B cell (primary cell): Measurements from ENCODE around the gene NDUFA9.

Experiments used
- CTCF ChIP-seq: fragments of 200-600 bp; IDR thresholded peaks from one replicate; pipeline ENCODE4 v1.8.0; 2022; ENCODE audit warnings: antibody characterized with exemption, mild to moderate bottlenecking
- EZH2 ChIP-seq: IDR thresholded peaks from 2 replicates; pipeline ENCODE4 v1.6.1; 2012; ENCODE audit warnings: borderline replicate concordance, low read depth, mild to moderate bottlenecking, moderate library complexity, low read length; ENCODE audit not compliant: insufficient read depth, poor library complexity, severe bottlenecking

GRCh38 chr12:4653691-4654090, 4.8 kb downstream of the NDUFA9 start:
- TF ChIP-seq CTCF = no peak
- TF ChIP-seq EZH2 = no peak
